GM12892 (cell line): ENCODE results near the gene ASPHD1.

ENCODE experiments used
- POLR2A ChIP-seq: IDR thresholded peaks from 2 replicates; pipeline ENCODE4 v1.6.1; 2011; ENCODE audit warnings: low read depth, low read length, control low read depth
- POLR2AphosphoS5 ChIP-seq: IDR thresholded peaks from 2 replicates; pipeline ENCODE4 v1.6.1; 2011; ENCODE audit warnings: low read depth, low read length, control low read depth

DNA sequence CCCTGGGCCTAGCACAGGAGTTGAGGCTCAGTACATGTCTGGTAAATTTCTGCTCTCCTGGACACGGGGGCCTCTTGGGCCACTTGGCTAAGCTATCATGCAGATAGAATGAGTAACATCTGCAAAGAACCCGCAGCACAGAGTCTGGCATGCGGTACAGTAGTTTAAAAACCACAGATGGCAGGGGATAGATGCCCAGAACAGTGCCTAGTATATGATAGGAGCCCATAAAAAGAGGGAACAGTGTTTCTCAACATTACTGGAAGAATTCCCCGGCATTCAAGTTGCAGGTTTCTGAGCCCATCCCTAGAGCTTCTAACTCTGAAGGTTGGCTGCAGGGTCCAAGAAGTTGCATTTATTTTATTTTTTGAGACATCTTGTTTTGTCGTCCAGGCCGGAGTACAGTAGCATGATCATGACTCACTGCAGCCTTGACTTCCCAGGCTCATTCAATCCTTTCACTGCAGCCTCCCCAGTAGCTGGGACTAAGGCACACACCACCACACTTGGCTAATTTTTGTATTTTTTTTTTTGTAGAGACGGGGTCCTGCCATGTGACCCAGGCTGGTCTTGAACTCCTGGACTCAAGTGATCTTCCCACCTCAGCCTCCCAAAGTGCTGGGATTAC lies 43.0 kb upstream of the ASPHD1 start:
- TF ChIP-seq POLR2A (no peak), POLR2AphosphoS5 (no peak)
